Measurements from ENCODE around the gene KRTAP10-8. TPM values are rescaled to one million over a fixed set of nuclear protein-coding genes. Genes with fewer than 3 reads are reported as not detected.
"Not testable (repeated sequence)": the region's sequence is repeated elsewhere in the genome, so short reads cannot be mapped to it uniquely, and the experiment has no call there.

Gene KRTAP10-8
- total and polyA plus RNA-seq, 2 donors from 2014 or later, result not detected

GRCh38 chr21:44603911-44604310 lies 8.0 kb upstream of the KRTAP10-8 start:
- FAIRE-seq, result no peak
- intact Hi-C loops (cut with DNase I), result no loop called here
- no peaks in the 10 kb centered on the region for H3K27me3 ChIP-seq (ENCODE audit: control insufficient read depth, insufficient read depth, low read length)

DNA sequence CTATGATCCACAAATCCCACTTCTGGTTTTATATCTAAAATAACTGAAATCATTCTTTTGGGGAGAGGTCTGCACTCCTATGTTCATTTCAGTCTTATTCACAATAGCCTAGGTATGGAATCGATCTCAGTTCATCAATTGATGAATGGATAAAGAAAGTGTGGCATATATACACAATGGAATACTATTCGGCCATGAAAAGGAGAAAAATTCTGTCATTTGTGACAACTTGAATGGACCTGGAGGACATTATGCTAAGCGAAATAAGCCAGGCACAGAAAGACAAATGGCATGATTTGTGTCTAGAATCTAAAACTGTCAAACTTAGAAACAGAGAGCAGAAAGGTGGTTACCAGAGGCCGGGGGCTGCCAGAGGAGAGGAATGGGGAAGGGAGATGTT lies 5.4 kb upstream of the KRTAP10-8 start:
- no peaks in the 10 kb centered on the region for H3K27me3 ChIP-seq (ENCODE audit: control insufficient read depth, insufficient read depth, low read length)
- DNase-seq, result no peak
- FAIRE-seq, result no peak
- H3K27ac ChIP-seq (ENCODE audit: low read depth in 2 of 2, low read length in 2 of 2), result no peak overlapping the region
- peaks cover 0 to 3% (median 0%) of the 10 kb centered on the region in 3 donors for H3K9me3 ChIP-seq (ENCODE audit: control insufficient read depth in 2 of 3, insufficient read depth in 1 of 3, low read length in 3 of 3)
- H3K36me3 ChIP-seq (ENCODE audit: control insufficient read depth in 2 of 3, insufficient read depth in 3 of 3, low read length in 3 of 3), result no peaks in the 10 kb centered on the region
- H3K4me1 ChIP-seq (ENCODE audit: control insufficient read depth in 2 of 3, insufficient read depth in 2 of 3, low read depth in 1 of 3, low read length in 3 of 3), result no peaks in the 10 kb centered on the region
- intact Hi-C loops (cut with DNase I), result no loop called here
- H3K9ac ChIP-seq (ENCODE audit: low read length in 3 of 3), result no peak overlapping the region
- no peak for TF ChIP-seq CTCF (IDR thresholded peaks at IDR 0.05; ENCODE audit: borderline replicate concordance, extremely low read depth, insufficient read depth)
- H3K4me3 ChIP-seq (ENCODE audit: low read length in 3 of 3), result no peak overlapping the region

More at GRCh38 chr21:44603911-44604310, 8.0 kb upstream of the KRTAP10-8 start:
- Histone ChIP-seq H3K4me1 (ENCODE audit: control insufficient read depth in 2 of 3, insufficient read depth in 2 of 3, low read depth in 1 of 3, low read length in 3 of 3) (no peaks in the 10 kb centered on the region), H3K9ac (ENCODE audit: low read length in 3 of 3) (no peak overlapping the region), H3K4me3 (ENCODE audit: low read length in 3 of 3) (no peak overlapping the region), H3K36me3 (ENCODE audit: control insufficient read depth in 2 of 3, insufficient read depth in 3 of 3, low read length in 3 of 3) (no peaks in the 10 kb centered on the region), H3K27ac (ENCODE audit: low read depth in 2 of 2, low read length in 2 of 2) (no peak overlapping the region), H3K9me3 (ENCODE audit: control insufficient read depth in 2 of 3, insufficient read depth in 1 of 3, low read length in 3 of 3) (no peaks in the 10 kb centered on the region)
- no peak for TF ChIP-seq CTCF (IDR thresholded peaks at IDR 0.05; ENCODE audit: borderline replicate concordance, extremely low read depth, insufficient read depth)
- DNase-seq, result no peak

- Histone ChIP-seq H3K4me3 (ENCODE audit: low read length in 3 of 3) (no peak overlapping the region), H3K9ac (ENCODE audit: low read length in 3 of 3) (no peak overlapping the region), H3K4me1 (ENCODE audit: control insufficient read depth in 2 of 3, insufficient read depth in 2 of 3, low read depth in 1 of 3, low read length in 3 of 3) (no peaks in the 10 kb centered on the region), H3K27ac (ENCODE audit: low read depth in 2 of 2, low read length in 2 of 2) (no peak overlapping the region), H3K9me3 (ENCODE audit: control insufficient read depth in 2 of 3, insufficient read depth in 1 of 3, low read length in 3 of 3) (peaks cover 0 to 5% (median 0%) of the 10 kb centered on the region in 3 donors), H3K36me3 (ENCODE audit: control insufficient read depth in 2 of 3, insufficient read depth in 3 of 3, low read length in 3 of 3) (no peaks in the 10 kb centered on the region), H3K27me3 (ENCODE audit: control insufficient read depth, insufficient read depth, low read length) (no peaks in the 10 kb centered on the region)
- DNase-seq (no peak), FAIRE-seq (no peak)
- intact Hi-C loops (cut with DNase I), result no loop called here
- no peak for TF ChIP-seq CTCF (IDR thresholded peaks at IDR 0.05; ENCODE audit: borderline replicate concordance, extremely low read depth, insufficient read depth)
These were observed 2.7 kb upstream of the KRTAP10-8 start for GRCh38 chr21:44609193-44609592.

GRCh38 chr21:44610157-44610843 lies 1.6 kb upstream of the KRTAP10-8 start:
- H3K9me3 ChIP-seq (ENCODE audit: control insufficient read depth in 2 of 3, insufficient read depth in 1 of 3, low read length in 3 of 3); H3K4me1 ChIP-seq (ENCODE audit: control insufficient read depth in 2 of 3, insufficient read depth in 2 of 3, low read depth in 1 of 3, low read length in 3 of 3); H3K27ac ChIP-seq (ENCODE audit: low read depth in 2 of 2, low read length in 2 of 2); H3K27me3 ChIP-seq (ENCODE audit: control insufficient read depth, insufficient read depth, low read length); FAIRE-seq; H3K9ac ChIP-seq (ENCODE audit: low read length in 3 of 3); DNase-seq; intact Hi-C loops (cut with DNase I); H3K4me3 ChIP-seq (ENCODE audit: low read length in 3 of 3); H3K36me3 ChIP-seq (ENCODE audit: control insufficient read depth in 2 of 3, insufficient read depth in 3 of 3, low read length in 3 of 3): not testable (repeated sequence)

Measured in kidney (tissue), 14 donors.